ENCODE measurements around the gene NUDCD3.
A peak's percentile ranks its signal among the peaks of the same experiment; 100 is the strongest.

NUDCD3 gene

DNA sequence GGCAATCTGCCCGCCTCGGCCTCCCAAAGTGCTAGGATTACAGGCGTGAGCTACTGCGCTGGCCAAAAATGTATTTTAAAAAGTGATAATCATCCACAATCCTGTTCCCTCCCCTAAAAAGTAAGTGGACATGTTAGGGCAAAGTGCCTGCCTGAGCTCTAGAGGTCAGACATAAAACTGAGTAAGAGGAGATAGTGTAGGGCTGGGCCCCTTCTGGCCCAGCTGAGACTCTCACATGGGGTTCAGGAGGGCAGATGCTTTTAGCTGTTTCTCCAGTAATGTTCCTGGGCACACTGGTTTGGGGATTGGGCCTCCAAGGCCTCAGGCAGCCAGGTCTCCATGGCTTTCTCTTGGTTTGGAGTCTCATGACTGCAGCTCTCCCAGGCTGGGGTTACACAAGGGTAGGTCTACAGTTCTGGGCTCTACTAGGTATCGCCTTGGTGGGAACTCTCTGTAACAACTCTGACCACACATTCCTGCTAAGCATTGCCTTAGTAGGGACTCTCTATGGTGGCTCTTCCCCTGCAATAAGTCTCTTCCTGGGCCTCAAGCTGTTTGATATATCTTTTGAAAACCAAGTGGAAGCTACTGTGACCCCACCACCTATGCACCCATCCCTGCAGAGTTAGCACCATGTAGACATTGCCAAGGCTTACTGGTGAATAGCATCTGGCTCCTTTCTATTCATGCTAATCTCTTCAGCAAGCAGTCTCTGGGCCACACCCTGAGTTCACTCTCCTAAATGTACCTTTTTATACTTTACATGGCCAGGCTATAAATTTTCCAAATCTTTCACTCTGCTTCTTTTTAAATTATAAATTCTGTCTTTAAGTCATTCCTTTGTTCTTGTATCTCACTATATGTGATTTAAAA, 6.9 kb upstream of the NUDCD3 start:
- TF ChIP-seq, protein P1, sequence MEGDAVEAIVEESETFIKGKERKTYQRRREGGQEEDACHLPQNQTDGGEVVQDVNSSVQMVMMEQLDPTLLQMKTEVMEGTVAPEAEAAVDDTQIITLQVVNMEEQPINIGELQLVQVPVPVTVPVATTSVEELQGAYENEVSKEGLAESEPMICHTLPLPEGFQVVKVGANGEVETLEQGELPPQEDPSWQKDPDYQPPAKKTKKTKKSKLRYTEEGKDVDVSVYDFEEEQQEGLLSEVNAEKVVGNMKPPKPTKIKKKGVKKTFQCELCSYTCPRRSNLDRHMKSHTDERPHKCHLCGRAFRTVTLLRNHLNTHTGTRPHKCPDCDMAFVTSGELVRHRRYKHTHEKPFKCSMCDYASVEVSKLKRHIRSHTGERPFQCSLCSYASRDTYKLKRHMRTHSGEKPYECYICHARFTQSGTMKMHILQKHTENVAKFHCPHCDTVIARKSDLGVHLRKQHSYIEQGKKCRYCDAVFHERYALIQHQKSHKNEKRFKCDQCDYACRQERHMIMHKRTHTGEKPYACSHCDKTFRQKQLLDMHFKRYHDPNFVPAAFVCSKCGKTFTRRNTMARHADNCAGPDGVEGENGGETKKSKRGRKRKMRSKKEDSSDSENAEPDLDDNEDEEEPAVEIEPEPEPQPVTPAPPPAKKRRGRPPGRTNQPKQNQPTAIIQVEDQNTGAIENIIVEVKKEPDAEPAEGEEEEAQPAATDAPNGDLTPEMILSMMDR (IDR thresholded peaks at IDR 0.05; ENCODE audit: low read depth, low read length, missing control alignments): no peak
- Histone ChIP-seq H3K27ac (no peak overlapping the region), H3K27me3 (replicated peaks) (no peaks in the 10 kb centered on the region), H3K4me3 (ENCODE audit: low read depth, low read length) (no peak overlapping the region), H3K36me3 (replicated peaks) (no peaks in the 10 kb centered on the region)
- in situ Hi-C loops (cut with HindIII; ENCODE audit: low pct_ligation_motif_present, low sequenced_read_pairs): loop anchor here (25.0 kb wide), 1 partner anchor 260 kb away; no protein-coding TSS in a partner anchor
- DNase-seq: no peak

DNA sequence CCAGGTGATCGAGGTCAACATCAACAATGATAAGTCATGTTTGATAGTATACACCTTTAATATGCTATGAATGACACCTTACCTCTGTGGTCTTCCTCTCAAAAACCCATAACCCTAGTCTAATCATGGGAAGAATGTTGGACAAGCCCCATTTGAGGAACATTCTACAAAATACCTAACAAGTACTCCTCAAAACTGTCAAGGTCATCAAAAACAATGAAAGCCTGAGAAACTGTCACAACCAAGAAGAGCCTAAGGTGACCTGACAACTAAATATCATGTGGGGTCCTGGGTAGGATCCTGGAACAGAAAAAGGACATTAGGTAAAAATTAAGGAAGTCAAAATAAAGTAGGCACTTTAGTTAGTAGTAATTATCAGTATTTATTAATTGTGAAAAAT, 5.9 kb upstream of the NUDCD3 start:
- H3K27me3 ChIP-seq (replicated peaks): no peaks in the 10 kb centered on the region
- H3K36me3 ChIP-seq (replicated peaks): no peaks in the 10 kb centered on the region
- no peak overlapping the region for H3K27ac ChIP-seq
- H3K4me3 ChIP-seq (ENCODE audit: low read depth, low read length): no peak overlapping the region
- TF ChIP-seq, protein P1 (IDR thresholded peaks at IDR 0.05; ENCODE audit: low read depth, low read length, missing control alignments): no peak
- in situ Hi-C loops (cut with HindIII; ENCODE audit: low pct_ligation_motif_present, low sequenced_read_pairs): loop anchor here (25.0 kb wide), 1 partner anchor 259 kb away; no protein-coding TSS in a partner anchor
- no peak for DNase-seq

DNA sequence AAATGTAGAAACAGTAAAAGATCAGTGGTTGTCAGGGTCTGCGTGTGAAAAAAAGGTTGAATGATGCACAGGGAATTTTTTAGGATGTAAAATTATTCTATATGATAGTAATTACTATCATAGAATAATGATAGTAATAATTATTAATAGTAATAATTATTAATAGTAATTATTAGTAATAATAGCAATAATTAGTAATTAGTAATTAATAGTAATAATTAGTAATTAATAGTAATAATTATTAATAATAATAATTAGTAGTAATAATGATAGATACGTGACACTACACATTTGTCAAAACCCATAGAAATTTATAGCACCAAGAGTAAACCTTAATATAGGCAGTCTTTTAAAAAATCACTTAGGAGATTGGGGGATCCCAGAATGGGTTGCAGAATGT, 4.5 kb upstream of the NUDCD3 start:
- H3K27me3 ChIP-seq (replicated peaks): no peaks in the 10 kb centered on the region
- no peak overlapping the region for H3K27ac ChIP-seq
- no peaks in the 10 kb centered on the region for H3K36me3 ChIP-seq (replicated peaks)
- in situ Hi-C loops (cut with HindIII; ENCODE audit: low pct_ligation_motif_present, low sequenced_read_pairs): loop anchor here (25.0 kb wide), 1 partner anchor 258 kb away; no protein-coding TSS in a partner anchor
- no peak overlapping the region for H3K4me3 ChIP-seq (ENCODE audit: low read depth, low read length)
- TF ChIP-seq, protein P1 (IDR thresholded peaks at IDR 0.05; ENCODE audit: low read depth, low read length, missing control alignments): no peak
- no peak for DNase-seq

DNA sequence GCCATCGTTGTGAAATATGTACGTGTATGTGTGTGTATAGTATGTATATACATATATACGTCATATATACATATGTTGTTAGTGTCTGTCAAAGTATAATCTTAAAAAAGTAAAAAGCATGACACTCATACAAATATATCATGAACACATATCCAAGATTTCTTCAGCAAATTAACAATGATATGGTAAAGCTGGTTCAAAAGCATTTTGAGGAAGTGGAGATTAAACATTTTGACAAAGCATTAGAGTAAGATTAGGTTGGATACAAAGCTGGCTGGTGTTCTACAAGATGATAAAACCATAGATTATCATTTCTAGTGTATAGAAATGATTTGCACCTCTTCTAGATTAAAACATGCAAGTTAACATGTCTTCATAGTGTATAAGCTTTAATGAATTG, 771 bp upstream of the NUDCD3 start:
- no peaks in the 10 kb centered on the region for H3K27me3 ChIP-seq (replicated peaks)
- TF ChIP-seq, protein P1 (IDR thresholded peaks at IDR 0.05; ENCODE audit: low read depth, low read length, missing control alignments): no peak
- no peaks in the 10 kb centered on the region for H3K36me3 ChIP-seq (replicated peaks)
- H3K27ac ChIP-seq: peak overlapping the region; percentile 99
- H3K4me3 ChIP-seq (ENCODE audit: low read depth, low read length): peak overlapping the region; percentile 76
- no peak for DNase-seq
- in situ Hi-C loops (cut with HindIII; ENCODE audit: low pct_ligation_motif_present, low sequenced_read_pairs): loop anchor here (25.0 kb wide), 1 partner anchor 254 kb away; no protein-coding TSS in a partner anchor

DNA sequence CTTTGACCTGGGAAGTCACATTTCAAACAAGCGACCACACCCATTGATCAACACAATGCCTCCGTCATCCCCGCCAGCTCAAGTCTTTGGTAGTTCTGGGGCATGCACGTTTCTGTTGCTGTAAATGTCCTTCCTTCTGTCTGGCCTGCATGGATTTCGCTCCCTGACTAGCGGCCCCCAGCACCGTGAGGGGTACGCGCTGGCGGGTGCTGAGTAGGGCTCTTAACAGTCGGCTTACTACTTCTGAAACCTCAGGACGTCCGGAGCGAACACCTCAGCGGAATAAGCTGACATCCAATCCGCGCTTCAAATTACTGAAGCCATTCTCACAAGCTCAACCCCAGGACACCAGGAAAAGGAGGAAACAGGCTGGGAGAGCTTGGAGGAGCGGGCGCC, 505 bp downstream of the NUDCD3 start:
- peak; percentile 10 for DNase-seq
- TF ChIP-seq, protein P1 (IDR thresholded peaks at IDR 0.05; ENCODE audit: low read depth, low read length, missing control alignments): no peak
- Histone ChIP-seq H3K36me3 (replicated peaks) (peaks cover 2% of the 10 kb centered on the region), H3K27me3 (replicated peaks) (no peaks in the 10 kb centered on the region), H3K27ac (peak overlapping the region; percentile 99), H3K4me3 (ENCODE audit: low read depth, low read length) (peak overlapping the region; percentile 76)
- in situ Hi-C loops (cut with HindIII; ENCODE audit: low pct_ligation_motif_present, low sequenced_read_pairs): loop anchor here (25.0 kb wide), 1 partner anchor 253 kb away; no protein-coding TSS in a partner anchor
